Liver (tissue), 9 donors: Measurements from ENCODE around the gene SEZ6L. TPM values are rescaled to one million over a fixed set of nuclear protein-coding genes. Genes with fewer than 3 reads are reported as not detected.

ENCODE experiments used
- DNase-seq: peaks from one replicate; pipeline ENCODE4 v3.0.0-alpha.2; 2017; ENCODE audit warnings: low spot score
- H3K27ac ChIP-seq, 2 donors: one replicate each; pipeline ENCODE4 v1.7.0; 2013; ENCODE audit warnings: inconsistent platforms in 2 of 2, low read length in 2 of 2, control low read depth in 1 of 2, low read depth in 1 of 2, mild to moderate bottlenecking in 1 of 2
- H3K27me3 ChIP-seq, 4 donors: one replicate each; pipeline versions ENCODE4 v1.6.1 to v1.7.0; 2013; ENCODE audit warnings: low read length in 3 of 4, inconsistent platforms in 1 of 4, mild to moderate bottlenecking in 1 of 4, moderate library complexity in 1 of 4; ENCODE audit not compliant: control insufficient read depth in 4 of 4, insufficient read depth in 4 of 4
- H3K36me3 ChIP-seq, 4 donors: one replicate each; pipeline versions ENCODE4 v1.6.1 to v1.7.0; 2013; ENCODE audit warnings: low read length in 3 of 4, mild to moderate bottlenecking in 3 of 4, low read depth in 1 of 4, moderate library complexity in 1 of 4; ENCODE audit not compliant: control insufficient read depth in 4 of 4, insufficient read depth in 3 of 4
- H3K4me1 ChIP-seq, 4 donors: one replicate each; pipeline versions ENCODE4 v1.6.1 to v1.7.0; 2013; ENCODE audit warnings: low read length in 3 of 4, mild to moderate bottlenecking in 3 of 4, moderate library complexity in 1 of 4; ENCODE audit not compliant: control insufficient read depth in 4 of 4, insufficient read depth in 4 of 4
- H3K4me3 ChIP-seq, 3 donors: one replicate each; pipeline versions ENCODE4 v1.6.1 to v1.7.0; 2013; ENCODE audit warnings: low read length in 3 of 3, control low read depth in 1 of 3, low read depth in 1 of 3, mild to moderate bottlenecking in 1 of 3
- H3K9ac ChIP-seq, 2 donors: one replicate each; pipeline ENCODE4 v1.7.0; 2013; ENCODE audit warnings: low read length in 2 of 2, mild to moderate bottlenecking in 2 of 2, moderate library complexity in 2 of 2, control low read depth in 1 of 2, low read depth in 1 of 2
- H3K9me3 ChIP-seq, 4 donors: one replicate each; pipeline versions ENCODE4 v1.6.1 to v1.7.0; 2013; ENCODE audit warnings: low read length in 3 of 4; ENCODE audit not compliant: control insufficient read depth in 4 of 4
- ATF3 ChIP-seq: IDR thresholded peaks from 2 replicates; pipeline ENCODE4 v1.6.1; 2016; ENCODE audit warnings: antibody characterized with exemption
- CTCF ChIP-seq: fragments of 150-350 bp; IDR thresholded peaks from 2 replicates; pipeline ENCODE4 v1.5.1; 2017; ENCODE audit warnings: improper control_type of control experiment, low read depth, low read length; ENCODE audit not compliant: missing input control
- EGR1 ChIP-seq, 2 donors: IDR thresholded peaks; 2 replicates each; pipeline ENCODE4 v1.6.1; 2016 to 2018; ENCODE audit warnings: antibody characterized with exemption in 2 of 2, low read depth in 2 of 2
- FOXA1 ChIP-seq: IDR thresholded peaks from 2 replicates; pipeline ENCODE4 v1.6.1; 2016; ENCODE audit warnings: antibody characterized with exemption
- FOXA2 ChIP-seq: IDR thresholded peaks from 2 replicates; pipeline ENCODE4 v1.6.1; 2016; ENCODE audit warnings: antibody characterized with exemption
- GABPA ChIP-seq, 2 donors: IDR thresholded peaks in 1 of 2; conservative IDR thresholded peaks in 1 of 2; 2 replicates each; pipeline ENCODE4 v1.6.1; 2016; ENCODE audit warnings: antibody characterized with exemption in 2 of 2, mild to moderate bottlenecking in 1 of 2, moderate library complexity in 1 of 2
- HNF4A ChIP-seq, 2 donors: conservative IDR thresholded peaks; 2 replicates each; pipeline ENCODE4 v1.6.1; 2016; ENCODE audit warnings: antibody characterized with exemption in 2 of 2, mild to moderate bottlenecking in 2 of 2
- HNF4G ChIP-seq: IDR thresholded peaks from 2 replicates; pipeline ENCODE4 v1.6.1; 2016; ENCODE audit warnings: antibody characterized with exemption
- JUND ChIP-seq, 2 donors: IDR thresholded peaks; 2 replicates each; pipeline ENCODE4 v1.6.1; 2016; ENCODE audit warnings: antibody characterized with exemption in 2 of 2
- MAX ChIP-seq: IDR thresholded peaks from 2 replicates; pipeline ENCODE4 v1.6.1; 2016; ENCODE audit warnings: antibody characterized with exemption
- NR2F2 ChIP-seq: IDR thresholded peaks from 2 replicates; pipeline ENCODE4 v1.6.1; 2016; ENCODE audit warnings: antibody characterized with exemption
- RAD21 ChIP-seq, 2 donors: IDR thresholded peaks; 2 replicates each; pipeline ENCODE4 v1.6.1; 2016; ENCODE audit warnings: antibody characterized with exemption in 2 of 2, mild to moderate bottlenecking in 2 of 2
- REST ChIP-seq: IDR thresholded peaks from 2 replicates; pipeline ENCODE4 v1.6.1; 2016; ENCODE audit warnings: antibody characterized with exemption, mild to moderate bottlenecking
- RXRA ChIP-seq, 2 donors: IDR thresholded peaks; 2 replicates each; pipeline ENCODE4 v1.6.1; 2017 to 2018; ENCODE audit warnings: antibody characterized with exemption in 2 of 2, mild to moderate bottlenecking in 1 of 2
- SP1 ChIP-seq: IDR thresholded peaks from 2 replicates; pipeline ENCODE4 v1.6.1; 2018; ENCODE audit warnings: antibody characterized with exemption, mild to moderate bottlenecking
- TAF1 ChIP-seq: conservative IDR thresholded peaks from 2 replicates; pipeline ENCODE4 v1.6.1; 2016; ENCODE audit warnings: antibody characterized with exemption, mild to moderate bottlenecking
- YY1 ChIP-seq: IDR thresholded peaks from 2 replicates; pipeline ENCODE4 v1.6.1; 2016; ENCODE audit warnings: antibody characterized with exemption, mild to moderate bottlenecking
- ZBTB33 ChIP-seq: IDR thresholded peaks from 2 replicates; pipeline ENCODE4 v1.6.1; 2016; ENCODE audit warnings: antibody characterized with exemption
- WGBS: extraction: QIAGEN DNeasy Blood & Tissue Kit; methylation state at CpG from one replicate; pipeline ENCODE4 v1.1.7; 2013; 5-methylcytosine and 5-hydroxymethylcytosine counted together
- polyA plus RNA-seq, 2 donors: library from polyadenylated mRNA; stranded (reverse) in 1 of 2; unstranded in 1 of 2; fragments of 200-250 nt in 1 of 2; fragments of >200 nt in 1 of 2; fragmentation: Nextera tagmentation in 1 of 2; extraction: Ambion mirVana in 1 of 2; gene quantifications; one replicate each; pipeline versions ENCODE4 v1.2.1 to v1.2.3, GENCODE V29; 2013 to 2015
- total RNA-seq, 2 donors: library from RNA; depleted of rRNA; stranded (reverse); fragments of >200 nt; gene quantifications; one replicate each; pipeline ENCODE4 v1.2.3, GENCODE V29; 2014
- donor health status: healthy.
- donor health status: healthy.
- donor health status: healthy.
- donor health status: healthy.
- donor health status: healthy.

The SEZ6L gene
- total and polyA plus RNA-seq, 4 donors: under 0.01 to 0.70 (median 0.08) TPM; not detected in 1

- no peaks in the 10 kb centered on the region for H3K27me3 ChIP-seq
- 74% methylated on average over 12 of the region's 12 CpGs for WGBS
- H3K4me3 ChIP-seq: no peak overlapping the region
- no peak overlapping the region for H3K9ac ChIP-seq
- no peaks in the 10 kb centered on the region for H3K36me3 ChIP-seq
- H3K27ac ChIP-seq: no peak overlapping the region
- no peak for TF ChIP-seq JUND (IDR thresholded peaks at IDR 0.05)
- no peak for TF ChIP-seq GABPA (IDR thresholded peaks at IDR 0.05 in 1 of 2, conservative IDR thresholded peaks at IDR 0.05 in 1 of 2)
- no peak for TF ChIP-seq RXRA (IDR thresholded peaks at IDR 0.05)
- TF ChIP-seq MAX: no peak
- no peak for TF ChIP-seq FOXA2
- TF ChIP-seq HNF4A (conservative IDR thresholded peaks at IDR 0.05): no peak
- no peak for TF ChIP-seq EGR1 (IDR thresholded peaks at IDR 0.05; ENCODE audit: low read depth in 2 of 2)
- TF ChIP-seq HNF4G: no peak
- TF ChIP-seq TAF1: no peak
- no peak for TF ChIP-seq NR2F2
- no peak for TF ChIP-seq FOXA1
- no peak for TF ChIP-seq ATF3
- no peak for TF ChIP-seq REST
- TF ChIP-seq ZBTB33: no peak
- no peak for TF ChIP-seq YY1
- TF ChIP-seq RAD21 (IDR thresholded peaks at IDR 0.05): no peak
- no peak for TF ChIP-seq CTCF
- no peak for TF ChIP-seq SP1
- no peak for DNase-seq
- peaks cover 0 to 3% (median 0%) of the 10 kb centered on the region in 4 donors for H3K9me3 ChIP-seq
- H3K4me1 ChIP-seq: no peaks in the 10 kb centered on the region
These were observed 103.9 kb downstream of the SEZ6L start for GRCh38 chr22:26273011-26273675.
